ENCODE results near the gene HMCN2. TPM values are rescaled to one million over a fixed set of nuclear protein-coding genes. Genes with fewer than 3 reads are reported as not detected.

Gene HMCN2
- total RNA-seq, 1 donor from 2014 or later, result 0.15 TPM

DNA sequence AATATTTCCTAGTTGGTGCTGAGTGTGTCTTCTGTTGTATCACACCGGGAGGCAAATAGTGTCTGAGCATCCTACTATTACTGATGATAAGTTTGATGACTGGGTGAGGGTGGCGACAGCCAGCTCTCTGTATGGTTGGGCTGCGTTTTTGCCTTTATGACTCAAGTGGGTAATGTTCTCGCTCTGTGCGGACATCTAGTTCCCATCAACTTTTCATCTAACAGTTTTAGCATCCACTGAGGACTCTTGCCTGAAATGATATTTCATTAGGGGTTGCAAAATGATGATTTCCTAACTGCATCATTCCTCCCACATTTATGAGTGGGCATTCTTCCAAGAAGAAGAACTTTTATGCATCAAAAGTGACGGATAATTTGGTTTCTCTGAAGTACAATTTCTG, 26.5 kb downstream of the HMCN2 start:
- no peak for TF ChIP-seq CTCF (IDR thresholded peaks at IDR 0.05)
- no peak for TF ChIP-seq EZH2phosphoT487 (IDR thresholded peaks at IDR 0.05)
- TF ChIP-seq EZH2 (IDR thresholded peaks at IDR 0.05), result no peak
- Histone ChIP-seq H3K9me3 (ENCODE audit: low read depth) (no peaks in the 10 kb centered on the region), H3K4me1 (peaks cover 9% of the 10 kb centered on the region), H3K9ac (no peak overlapping the region), H3K36me3 (no peaks in the 10 kb centered on the region), H3K4me2 (no peak overlapping the region), H2AFZ (replicated peaks) (no peak overlapping the region), H3K27me3 (no peaks in the 10 kb centered on the region), H3K79me2 (ENCODE audit: low read depth) (no peaks in the 10 kb centered on the region), H3F3A (ENCODE audit: low read depth) (no peaks in the 10 kb centered on the region), H3K27ac (no peak overlapping the region), H4K20me1 (ENCODE audit: low read depth) (no peaks in the 10 kb centered on the region), H3K4me3 (no peak overlapping the region)
- H3K27me3 Mint-ChIP-seq (ENCODE audit: insufficient read depth, low read depth), result peaks cover 8% of the 10 kb centered on the region
- no peak overlapping the region for H3K27ac Mint-ChIP-seq
- no peak for DNase-seq (ENCODE audit: low spot score)
- no peaks in the 10 kb centered on the region for H3K9me3 Mint-ChIP-seq
- H3K4me1 Mint-ChIP-seq, result peaks cover 2% of the 10 kb centered on the region
- H3K4me3 Mint-ChIP-seq, result no peak overlapping the region
- no peaks in the 10 kb centered on the region for H3K36me3 Mint-ChIP-seq

GRCh38 chr9:130294664-130295063, 29.1 kb downstream of the HMCN2 start:
- no peak overlapping the region for H3K27ac Mint-ChIP-seq
- Histone ChIP-seq H3K4me3 (no peak overlapping the region), H3K79me2 (ENCODE audit: low read depth) (no peaks in the 10 kb centered on the region), H3K9ac (no peak overlapping the region), H2AFZ (replicated peaks) (no peak overlapping the region), H3K27me3 (no peaks in the 10 kb centered on the region), H3K9me3 (ENCODE audit: low read depth) (no peaks in the 10 kb centered on the region), H3F3A (ENCODE audit: low read depth) (no peaks in the 10 kb centered on the region), H3K36me3 (no peaks in the 10 kb centered on the region), H3K4me1 (no peaks in the 10 kb centered on the region), H3K27ac (no peak overlapping the region), H3K4me2 (no peak overlapping the region), H4K20me1 (ENCODE audit: low read depth) (no peaks in the 10 kb centered on the region)
- H3K27me3 Mint-ChIP-seq (ENCODE audit: insufficient read depth, low read depth), result peaks cover 11% of the 10 kb centered on the region
- no peak overlapping the region for H3K4me3 Mint-ChIP-seq
- no peaks in the 10 kb centered on the region for H3K9me3 Mint-ChIP-seq
- peaks cover 2% of the 10 kb centered on the region for H3K4me1 Mint-ChIP-seq
- TF ChIP-seq CTCF (IDR thresholded peaks at IDR 0.05), result no peak
- no peak for TF ChIP-seq EZH2phosphoT487 (IDR thresholded peaks at IDR 0.05)
- TF ChIP-seq EZH2 (IDR thresholded peaks at IDR 0.05), result no peak
- H3K36me3 Mint-ChIP-seq, result no peaks in the 10 kb centered on the region
- no peak for DNase-seq (ENCODE audit: low spot score)

DNA sequence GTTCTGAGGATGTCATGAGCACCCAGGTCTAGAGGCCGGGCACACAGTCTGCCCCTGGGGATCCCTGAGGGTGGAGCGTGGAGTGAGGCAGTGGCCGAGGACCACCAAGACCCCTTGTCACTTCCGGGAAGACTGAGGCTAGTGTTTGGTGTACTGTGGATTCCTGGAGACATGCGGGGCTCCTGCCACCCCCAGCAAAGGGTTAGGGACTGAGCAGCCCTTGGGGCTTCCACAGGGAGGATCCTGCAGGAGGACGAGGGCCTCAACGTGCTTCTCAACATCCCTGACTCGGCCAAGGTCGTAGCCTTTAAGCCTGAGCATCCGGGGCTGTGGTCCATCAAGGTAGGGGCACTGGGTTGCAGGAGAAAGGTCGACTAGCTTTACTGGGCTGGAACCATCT, 29.9 kb downstream of the HMCN2 start:
- Histone ChIP-seq H3K27me3 (no peaks in the 10 kb centered on the region), H4K20me1 (ENCODE audit: low read depth) (no peaks in the 10 kb centered on the region), H3K4me2 (no peak overlapping the region), H3K9me3 (ENCODE audit: low read depth) (no peaks in the 10 kb centered on the region), H3K4me3 (no peak overlapping the region), H2AFZ (replicated peaks) (no peak overlapping the region), H3K9ac (no peak overlapping the region), H3K36me3 (no peaks in the 10 kb centered on the region), H3K79me2 (ENCODE audit: low read depth) (no peaks in the 10 kb centered on the region), H3F3A (ENCODE audit: low read depth) (no peaks in the 10 kb centered on the region), H3K4me1 (no peaks in the 10 kb centered on the region), H3K27ac (no peak overlapping the region)
- no peaks in the 10 kb centered on the region for H3K9me3 Mint-ChIP-seq
- H3K27me3 Mint-ChIP-seq (ENCODE audit: insufficient read depth, low read depth), result peaks cover 16% of the 10 kb centered on the region
- H3K4me1 Mint-ChIP-seq, result peaks cover under 1% of the 10 kb centered on the region
- no peak overlapping the region for H3K27ac Mint-ChIP-seq
- DNase-seq (ENCODE audit: low spot score), result no peak
- TF ChIP-seq CTCF (IDR thresholded peaks at IDR 0.05) (no peak), EZH2 (IDR thresholded peaks at IDR 0.05) (no peak), EZH2phosphoT487 (IDR thresholded peaks at IDR 0.05) (no peak)
- H3K36me3 Mint-ChIP-seq, result no peaks in the 10 kb centered on the region
- H3K4me3 Mint-ChIP-seq, result no peak overlapping the region

Data from neural progenitor cell (in vitro differentiated cells).